Neural crest cell (in vitro differentiated cells): Measurements from ENCODE around the gene GMFB. TPM values are rescaled to one million over a fixed set of nuclear protein-coding genes. Genes with fewer than 3 reads are reported as not detected.
"Not testable (repeated sequence)": the region's sequence is repeated elsewhere in the genome, so short reads cannot be mapped to it uniquely, and the experiment has no call there.

Experiments used
- DNase-seq: peaks from one replicate; pipeline ENCODE4 v3.0.0; 2021; ENCODE audit warnings: low read depth, mixed read lengths, low spot score
- H3K27ac Mint-ChIP-seq: one replicate; pipeline ENCODE4 v1.8.0; 2021; ENCODE audit warnings: mild to moderate bottlenecking, mixed read lengths; ENCODE audit not compliant: unreplicated experiment
- H3K27me3 Mint-ChIP-seq: 2 replicates; pipeline ENCODE4 v1.8.0; 2021; ENCODE audit warnings: low read depth, mild to moderate bottlenecking, mixed read lengths
- H3K36me3 Mint-ChIP-seq: 2 replicates; pipeline ENCODE4 v1.8.0; 2021; ENCODE audit warnings: low read depth, mild to moderate bottlenecking, mixed read lengths
- H3K4me1 Mint-ChIP-seq: 2 replicates; pipeline ENCODE4 v1.8.0; 2021; ENCODE audit warnings: mixed read lengths
- H3K4me3 Mint-ChIP-seq: one replicate; pipeline ENCODE4 v1.8.0; 2021; ENCODE audit warnings: mild to moderate bottlenecking, mixed read lengths
- H3K9me3 Mint-ChIP-seq: 2 replicates; pipeline ENCODE4 v1.8.0; 2021; ENCODE audit warnings: mixed read lengths
- total RNA-seq: library from RNA; stranded (reverse); gene quantifications from 2 replicates; pipeline ENCODE4 v1.2.1, GENCODE V29; 2021
- TF ChIP-seq, protein P1 (sequence below): fragments of 200-600 bp; sonication (generic); conservative IDR thresholded peaks from 2 replicates; pipeline ENCODE4 v1.5.0; 2021; ENCODE audit warnings: antibody characterized with exemption, mild to moderate bottlenecking

Gene GMFB
- total RNA-seq, 1 donor from 2014 or later: 68.5 TPM

DNA sequence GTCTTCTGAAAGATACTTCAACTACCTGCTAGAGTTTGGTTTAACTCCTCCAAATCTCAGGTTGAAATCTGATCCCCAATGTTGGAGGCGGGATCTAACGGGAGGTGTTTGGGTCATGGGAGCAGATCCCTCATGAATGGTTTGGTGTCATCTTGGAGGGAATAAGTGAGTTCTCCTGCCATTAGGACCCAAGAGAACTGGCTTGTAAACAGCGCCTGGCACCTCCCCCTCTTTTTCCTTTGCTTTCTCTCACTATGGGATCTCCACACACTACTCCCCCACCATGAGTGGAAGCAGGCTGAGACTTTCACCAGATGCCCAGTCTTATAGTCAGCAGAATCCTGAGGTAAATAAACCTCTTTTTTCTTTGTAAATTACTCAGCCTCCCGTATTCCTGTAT lies 50.1 kb downstream of the GMFB start:
- Mint-ChIP-seq H3K27me3 (no peaks in the 10 kb centered on the region), H3K4me3 (peak overlapping the region; percentile 97), H3K27ac (no peak overlapping the region), H3K4me1 (peaks cover 49% of the 10 kb centered on the region), H3K9me3 (no peaks in the 10 kb centered on the region), H3K36me3 (peaks cover 6% of the 10 kb centered on the region)
- no peak for DNase-seq
- TF ChIP-seq, protein P1, sequence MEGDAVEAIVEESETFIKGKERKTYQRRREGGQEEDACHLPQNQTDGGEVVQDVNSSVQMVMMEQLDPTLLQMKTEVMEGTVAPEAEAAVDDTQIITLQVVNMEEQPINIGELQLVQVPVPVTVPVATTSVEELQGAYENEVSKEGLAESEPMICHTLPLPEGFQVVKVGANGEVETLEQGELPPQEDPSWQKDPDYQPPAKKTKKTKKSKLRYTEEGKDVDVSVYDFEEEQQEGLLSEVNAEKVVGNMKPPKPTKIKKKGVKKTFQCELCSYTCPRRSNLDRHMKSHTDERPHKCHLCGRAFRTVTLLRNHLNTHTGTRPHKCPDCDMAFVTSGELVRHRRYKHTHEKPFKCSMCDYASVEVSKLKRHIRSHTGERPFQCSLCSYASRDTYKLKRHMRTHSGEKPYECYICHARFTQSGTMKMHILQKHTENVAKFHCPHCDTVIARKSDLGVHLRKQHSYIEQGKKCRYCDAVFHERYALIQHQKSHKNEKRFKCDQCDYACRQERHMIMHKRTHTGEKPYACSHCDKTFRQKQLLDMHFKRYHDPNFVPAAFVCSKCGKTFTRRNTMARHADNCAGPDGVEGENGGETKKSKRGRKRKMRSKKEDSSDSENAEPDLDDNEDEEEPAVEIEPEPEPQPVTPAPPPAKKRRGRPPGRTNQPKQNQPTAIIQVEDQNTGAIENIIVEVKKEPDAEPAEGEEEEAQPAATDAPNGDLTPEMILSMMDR: no peak

DNA sequence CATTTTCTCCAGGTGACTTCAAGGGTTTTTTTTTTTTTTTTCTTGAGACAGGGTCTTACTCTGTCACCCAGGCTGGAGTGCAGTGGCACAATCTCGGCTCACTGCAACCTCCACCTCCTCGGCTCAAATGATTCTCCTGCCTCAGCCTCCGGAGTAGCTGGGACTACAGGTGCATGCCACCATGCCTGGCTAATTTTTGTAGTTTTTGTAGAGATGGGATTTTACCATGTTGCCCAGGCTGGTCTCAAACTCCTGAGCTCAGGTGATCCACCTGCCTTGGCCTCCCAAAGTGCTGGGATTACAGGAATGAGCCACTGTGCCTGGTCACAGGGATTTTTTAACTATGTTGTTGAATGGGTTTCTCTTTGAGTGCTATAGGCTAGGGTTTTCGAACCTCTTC lies 50.8 kb downstream of the GMFB start:
- DNase-seq, H3K9me3 Mint-ChIP-seq, H3K36me3 Mint-ChIP-seq, H3K27ac Mint-ChIP-seq, H3K27me3 Mint-ChIP-seq: not testable (repeated sequence)
- H3K4me1 Mint-ChIP-seq: peaks cover 53% of the 10 kb centered on the region
- H3K4me3 Mint-ChIP-seq: peak overlapping the region; percentile 97

DNA sequence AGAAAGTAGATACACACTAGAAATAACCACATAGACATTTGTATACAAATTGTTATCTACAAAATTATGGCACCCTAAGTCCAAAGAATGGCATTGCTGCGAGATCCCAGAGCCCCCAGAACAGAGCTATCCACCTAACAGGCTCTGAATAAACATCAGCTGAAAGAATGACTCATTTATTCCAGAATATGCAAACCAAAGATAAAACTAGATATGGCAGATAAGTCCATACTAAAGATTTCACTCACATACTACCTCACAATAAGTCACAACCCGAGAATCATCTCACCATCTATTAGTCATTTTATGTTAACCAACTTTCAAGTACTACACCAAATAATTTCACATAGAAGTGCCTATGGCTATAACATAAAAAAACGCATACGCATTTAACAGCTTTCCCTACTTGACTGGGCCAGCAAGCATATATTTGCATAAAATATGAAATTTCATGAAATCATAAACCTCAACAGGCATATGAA lies 53.2 kb downstream of the GMFB start:
- Mint-ChIP-seq H3K4me1 (peaks cover 51% of the 10 kb centered on the region), H3K9me3 (no peaks in the 10 kb centered on the region), H3K4me3 (no peak overlapping the region), H3K36me3 (peaks cover 6% of the 10 kb centered on the region), H3K27me3 (no peaks in the 10 kb centered on the region), H3K27ac (no peak overlapping the region)
- DNase-seq: no peak
- TF ChIP-seq, protein P1: no peak

DNA sequence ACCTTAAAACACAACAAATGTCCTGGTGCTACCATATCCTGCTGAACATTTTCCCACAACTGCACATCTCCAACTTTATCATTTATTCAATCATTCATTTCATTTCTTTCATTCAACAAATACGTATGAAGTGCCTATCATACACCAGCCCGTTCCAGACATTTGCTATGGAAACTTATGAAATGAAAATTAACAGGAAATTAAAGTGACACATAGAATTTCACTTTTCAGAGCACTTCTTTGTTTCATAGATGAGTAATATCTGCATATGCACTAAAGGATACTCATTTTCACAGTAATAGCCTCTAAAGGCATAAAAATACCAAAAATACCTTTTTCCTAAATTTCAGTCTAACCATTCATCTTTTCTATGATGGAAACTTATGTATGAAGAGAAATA lies 60.3 kb downstream of the GMFB start:
- no peak for DNase-seq
- no peaks in the 10 kb centered on the region for H3K9me3 Mint-ChIP-seq
- no peak overlapping the region for H3K4me3 Mint-ChIP-seq
- no peak overlapping the region for H3K27ac Mint-ChIP-seq
- TF ChIP-seq, protein P1: no peak
- peaks cover 7% of the 10 kb centered on the region for H3K36me3 Mint-ChIP-seq
- no peaks in the 10 kb centered on the region for H3K27me3 Mint-ChIP-seq
- peaks cover 10% of the 10 kb centered on the region for H3K4me1 Mint-ChIP-seq

DNA sequence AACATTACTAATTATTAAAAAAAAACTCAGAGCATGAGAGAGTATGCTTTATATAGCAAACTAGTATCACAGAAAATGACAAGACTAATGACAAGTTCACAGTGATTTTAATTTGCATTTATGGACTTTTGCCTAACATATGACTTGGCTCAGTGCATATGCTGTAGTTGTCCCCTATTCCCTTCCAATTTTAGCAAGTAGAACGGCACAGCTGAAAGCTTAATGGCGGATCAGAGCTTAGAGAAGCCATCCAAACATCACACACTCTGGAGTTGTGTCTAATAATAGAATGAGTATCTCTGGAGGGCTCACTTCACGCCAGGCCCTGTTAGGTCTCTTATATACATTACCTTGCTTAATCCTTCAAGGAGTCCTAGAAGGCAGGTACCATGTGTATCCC lies 60.9 kb downstream of the GMFB start:
- peaks cover 7% of the 10 kb centered on the region for H3K36me3 Mint-ChIP-seq
- TF ChIP-seq, protein P1: no peak
- DNase-seq: no peak
- H3K4me3 Mint-ChIP-seq: no peak overlapping the region
- no peak overlapping the region for H3K27ac Mint-ChIP-seq
- peaks cover 5% of the 10 kb centered on the region for H3K4me1 Mint-ChIP-seq
- H3K9me3 Mint-ChIP-seq: no peaks in the 10 kb centered on the region
- H3K27me3 Mint-ChIP-seq: no peaks in the 10 kb centered on the region

DNA sequence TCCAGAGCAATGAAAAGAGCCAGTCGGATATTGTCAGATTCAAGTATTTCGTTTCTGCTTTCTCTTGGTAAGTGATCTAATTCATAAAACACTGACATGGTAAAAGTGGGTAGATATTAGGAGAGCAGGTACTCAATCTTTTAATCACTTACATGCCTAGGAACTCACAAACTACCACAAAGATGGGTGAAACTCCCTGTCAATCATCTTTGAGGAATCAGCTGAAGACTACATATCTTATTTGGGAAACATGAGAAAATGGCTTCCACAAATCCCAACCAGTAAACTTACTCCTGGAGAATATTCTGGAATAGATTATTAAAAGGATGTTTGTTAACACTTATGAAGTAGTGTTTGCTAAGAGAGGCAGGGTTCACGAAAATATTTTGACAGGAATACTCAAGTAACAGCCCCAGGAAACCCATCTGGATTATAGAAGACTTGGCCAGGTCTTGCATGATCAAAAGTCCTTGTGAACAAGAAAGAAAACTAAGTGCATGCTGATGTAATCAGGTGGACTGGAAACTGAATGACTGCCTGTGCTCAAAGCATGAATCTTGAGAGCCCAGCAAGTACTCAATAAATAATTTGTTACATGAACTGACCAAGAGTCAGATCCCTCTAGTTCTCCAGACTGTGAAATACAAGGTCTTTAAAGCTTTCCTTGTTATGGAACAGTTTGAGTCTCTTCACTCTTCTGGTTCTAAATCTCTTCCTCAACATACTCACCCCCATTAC lies 63.1 kb downstream of the GMFB start:
- no peaks in the 10 kb centered on the region for H3K27me3 Mint-ChIP-seq
- TF ChIP-seq, protein P1: no peak
- no peaks in the 10 kb centered on the region for H3K9me3 Mint-ChIP-seq
- no peak overlapping the region for H3K4me3 Mint-ChIP-seq
- no peaks in the 10 kb centered on the region for H3K4me1 Mint-ChIP-seq
- no peak overlapping the region for H3K27ac Mint-ChIP-seq
- no peak for DNase-seq
- peaks cover 7% of the 10 kb centered on the region for H3K36me3 Mint-ChIP-seq
